HG03175 (cell line): Measurements from ENCODE around the gene C5orf34.
"Not testable (repeated sequence)": the region's sequence is repeated elsewhere in the genome, so short reads cannot be mapped to it uniquely, and the experiment has no call there.

Experiments used
- ATAC-seq: cut with Tn5 transposase; IDR thresholded peaks from one replicate; pipeline ENCODE4 v1.9.1; 2021; ENCODE audit warnings: mild to moderate bottlenecking, moderate library complexity; ENCODE audit not compliant: unreplicated experiment

Gene C5orf34, protein sequence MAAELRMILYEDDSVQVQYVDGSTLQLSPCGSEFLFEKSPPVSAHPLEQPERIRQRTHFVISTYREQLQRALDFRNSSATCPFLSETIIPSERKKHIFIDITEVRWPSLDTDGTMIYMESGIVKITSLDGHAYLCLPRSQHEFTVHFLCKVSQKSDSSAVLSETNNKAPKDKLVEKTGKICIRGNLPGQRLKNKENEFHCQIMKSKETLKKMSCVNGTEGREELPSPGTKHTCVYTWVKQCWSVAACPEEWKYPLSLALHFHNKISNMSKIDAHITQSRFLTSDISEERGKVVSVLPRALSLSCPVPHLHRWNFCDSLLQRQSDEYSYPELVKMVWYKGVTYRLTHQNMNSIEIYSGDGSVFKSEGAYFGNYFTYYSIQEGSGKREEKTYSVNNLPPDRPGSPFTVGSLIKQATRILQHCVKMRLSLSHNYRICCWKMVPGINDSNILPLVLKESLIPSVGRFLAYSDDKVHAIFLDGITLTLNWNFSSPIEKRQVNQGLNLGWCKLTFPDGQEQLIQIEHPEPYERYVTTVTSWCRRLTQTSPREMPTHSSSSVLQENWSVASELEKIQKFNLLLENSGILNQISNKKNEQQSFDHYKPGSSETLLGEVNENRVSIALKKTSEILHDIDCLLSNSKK

GRCh38 chr5:43514816-43515677 lies at the start of gene C5orf34:
C5orf34 (minus strand) TSS chr5:43515148; CDS start chr5:43509339, 5,809 bp downstream.
- ATAC-seq = peak; percentile 98

DNA sequence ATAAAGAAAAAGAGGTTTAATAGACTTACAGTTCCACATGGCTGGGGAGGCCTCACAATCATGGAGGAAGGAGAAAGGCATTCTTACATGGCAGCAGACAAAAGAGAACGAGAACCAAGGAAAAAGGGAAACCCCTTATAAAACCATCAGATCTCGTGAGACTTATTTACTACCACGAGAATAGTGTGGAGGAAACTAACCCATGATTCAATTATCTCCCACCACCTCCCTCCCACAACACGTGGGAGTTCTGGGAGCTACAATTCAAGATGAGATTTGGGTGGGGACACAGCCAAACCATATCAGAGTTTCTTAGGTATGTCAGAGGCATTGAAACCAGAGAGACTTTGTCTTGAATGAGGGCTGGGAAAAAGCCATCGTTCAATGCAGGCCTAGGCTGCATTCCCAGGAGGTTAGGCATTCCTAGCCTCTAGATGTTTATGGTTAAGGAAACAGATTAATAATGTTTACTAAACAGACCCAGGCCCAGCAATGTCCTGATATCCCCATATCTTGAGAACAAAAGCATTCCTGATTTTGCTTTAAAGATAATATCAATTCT lies 49.4 kb upstream of the C5orf34 start:
- no peak for ATAC-seq

DNA sequence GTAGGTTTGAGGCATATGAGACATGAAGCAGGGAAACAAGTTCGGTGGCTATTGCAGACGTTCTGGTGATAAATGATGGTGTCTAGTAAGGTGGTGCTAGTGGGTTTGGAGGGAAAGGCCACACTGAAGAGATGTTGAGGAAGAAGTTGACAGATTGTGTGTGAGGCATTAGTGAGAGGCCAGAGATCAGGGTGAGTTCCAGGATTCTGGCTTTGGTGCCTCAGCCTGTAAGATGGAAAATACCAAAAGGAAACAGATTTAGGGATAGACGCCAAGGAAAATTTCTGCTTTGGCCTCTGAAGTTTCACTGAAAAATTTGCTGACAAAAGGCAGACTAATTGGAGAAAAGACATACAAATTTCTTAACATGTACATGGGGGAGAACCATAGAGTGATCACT lies 48.4 kb upstream of the C5orf34 start:
- no peak for ATAC-seq

- no peak for ATAC-seq
Measured at GRCh38 chr5:43561356-43561755, 46.4 kb upstream of the C5orf34 start.

GRCh38 chr5:43560128-43560527 lies 45.2 kb upstream of the C5orf34 start:
- ATAC-seq = no peak

- peak; percentile 75 for ATAC-seq
Measured at GRCh38 chr5:43556857-43557542, 42.1 kb upstream of the C5orf34 start, which contains the start of gene PAIP1. PAIP1 (minus strand) TSS chr5:43557077; CDS start chr5:43556846, 231 bp downstream.

- ATAC-seq = peak; percentile 93
Measured at GRCh38 chr5:43556607-43556856, 41.6 kb upstream of the C5orf34 start.

DNA sequence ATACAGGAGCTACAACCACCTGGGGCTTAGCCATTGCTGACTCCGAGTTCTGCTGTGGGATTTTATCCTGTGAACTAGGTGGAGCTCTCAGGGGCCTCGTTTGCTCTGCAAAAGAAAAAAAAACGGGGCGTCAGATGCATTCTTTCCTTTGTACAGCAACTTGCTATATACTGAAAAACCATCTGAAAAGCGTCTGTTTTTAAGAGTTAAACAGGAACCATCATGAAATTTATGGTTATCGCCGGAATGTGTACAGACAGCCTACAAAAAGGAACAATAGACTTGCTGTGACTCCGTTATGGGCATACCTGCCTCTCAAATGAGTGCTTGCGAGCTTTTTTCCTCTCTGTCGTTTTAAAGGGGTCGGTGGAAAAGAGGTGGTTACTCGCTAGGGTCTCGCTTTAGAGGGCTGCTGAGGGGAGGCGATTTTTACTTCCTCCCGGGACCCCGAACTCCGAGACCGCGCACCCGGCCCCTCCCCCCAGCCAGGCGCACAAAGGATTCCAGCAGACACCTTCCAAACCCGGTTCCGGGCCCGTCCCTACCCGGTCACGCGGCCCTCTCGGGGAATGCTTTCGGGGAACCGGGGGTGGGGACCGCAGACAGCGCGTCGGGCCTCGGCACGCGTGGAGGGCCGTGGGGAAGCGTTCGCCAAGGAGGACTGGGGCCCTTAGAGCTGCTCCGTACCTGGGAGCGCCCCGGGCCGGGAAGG lies 41.1 kb upstream of the C5orf34 start:
- ATAC-seq = peak; percentile 27

GRCh38 chr5:43554497-43554896 lies 39.5 kb upstream of the C5orf34 start:
- ATAC-seq = no peak

DNA sequence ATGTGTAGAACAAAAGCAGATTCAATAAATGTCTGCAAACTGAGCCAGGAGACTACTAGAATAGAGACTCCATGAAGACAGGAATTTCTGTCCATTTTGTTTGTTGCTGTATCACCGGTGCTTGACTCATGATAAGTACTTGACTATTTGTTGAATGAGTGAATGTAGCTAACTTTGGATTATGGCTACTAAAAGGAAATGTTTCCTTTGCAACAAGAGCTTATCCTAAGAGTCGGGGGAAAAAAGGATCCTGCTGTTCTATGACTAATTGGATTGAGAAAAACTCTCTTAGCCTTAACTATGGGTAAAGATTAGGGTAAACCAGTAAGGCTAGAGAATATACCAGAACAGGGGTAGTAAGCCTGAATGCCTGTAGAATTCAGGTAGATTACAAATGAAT lies 38.4 kb upstream of the C5orf34 start:
- ATAC-seq = no peak

GRCh38 chr5:43551731-43552130 lies 36.8 kb upstream of the C5orf34 start:
- ATAC-seq = no peak

DNA sequence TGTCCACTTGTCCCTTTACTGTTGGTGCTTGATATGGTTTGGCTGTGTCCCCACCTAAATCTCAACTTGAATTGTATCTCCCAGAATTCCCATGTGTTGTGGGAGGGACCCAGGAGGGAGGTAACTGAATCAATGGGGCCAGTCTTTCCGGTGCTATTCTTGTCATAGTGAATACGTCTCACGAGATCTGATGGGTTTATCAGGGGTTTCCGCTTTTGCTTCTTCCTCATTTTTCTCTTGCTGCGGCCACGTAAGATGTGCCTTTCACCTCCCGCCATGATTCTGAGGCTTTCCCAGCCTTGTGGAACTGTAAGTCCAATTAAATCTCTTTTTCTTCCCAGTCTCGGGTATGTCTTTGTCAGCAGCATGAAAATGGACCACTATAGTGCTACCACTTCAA lies 34.3 kb upstream of the C5orf34 start:
- ATAC-seq = not testable (repeated sequence)

- ATAC-seq = no peak
Measured at GRCh38 chr5:43548358-43548757, 33.4 kb upstream of the C5orf34 start.

DNA sequence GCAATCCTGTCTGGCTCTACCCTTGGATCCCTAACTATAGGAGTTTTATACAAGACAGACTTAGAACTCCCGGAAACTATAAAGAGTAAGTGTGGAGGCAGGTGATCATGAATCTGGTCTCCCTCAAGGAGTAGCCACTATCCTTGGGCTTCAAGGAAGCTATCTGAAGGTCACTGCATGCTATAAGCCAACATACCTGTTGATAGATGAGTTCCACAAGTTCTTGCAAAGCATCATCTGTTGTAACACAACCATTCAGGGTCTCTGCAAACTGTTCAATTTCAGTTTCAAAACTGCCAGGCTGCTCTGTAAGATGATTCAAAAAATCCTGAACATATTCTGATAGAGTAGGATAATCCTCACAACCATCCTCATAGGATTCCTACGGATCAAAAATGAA lies 32.6 kb upstream of the C5orf34 start:
- ATAC-seq = no peak

GRCh38 chr5:43543434-43543833 lies 28.5 kb upstream of the C5orf34 start:
- no peak for ATAC-seq

DNA sequence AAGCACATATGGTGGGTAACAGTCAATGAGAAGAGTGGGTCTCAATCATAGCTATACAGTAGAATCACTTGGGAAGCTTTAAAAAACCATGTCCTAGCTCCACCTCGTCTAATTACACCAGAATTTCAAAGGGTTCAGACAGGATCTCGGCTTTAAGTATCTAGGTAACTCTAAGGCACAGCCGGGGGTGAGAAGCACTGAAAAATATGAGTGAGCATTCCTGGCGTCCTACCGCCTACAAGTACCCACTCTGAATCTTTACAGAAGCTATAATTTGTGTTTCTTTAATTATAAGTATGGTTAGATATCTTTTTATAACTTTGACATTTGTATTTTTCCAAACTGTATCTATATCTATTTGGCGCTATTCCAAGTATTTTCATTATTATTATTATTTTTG lies 25.8 kb upstream of the C5orf34 start:
- no peak for ATAC-seq

DNA sequence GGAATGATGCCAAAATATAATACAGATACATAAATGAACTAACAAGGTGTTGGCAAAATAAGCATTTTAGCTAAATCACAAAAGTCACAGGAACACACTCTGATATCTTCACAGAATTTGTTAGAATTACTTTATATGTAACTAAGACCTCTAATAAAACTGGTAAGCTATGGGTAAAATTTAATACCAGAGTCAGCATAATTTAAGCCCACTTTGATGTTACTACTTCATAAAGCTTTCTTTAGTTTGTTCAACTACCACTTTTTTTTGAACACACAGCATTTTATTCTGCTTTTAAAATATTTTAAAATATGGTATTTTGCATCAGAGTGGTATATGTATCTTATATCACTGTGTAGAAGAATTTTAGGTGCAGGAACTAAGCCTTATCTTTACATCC lies 22.0 kb upstream of the C5orf34 start:
- no peak for ATAC-seq

- ATAC-seq = no peak
Measured at GRCh38 chr5:43533646-43534045, 18.7 kb upstream of the C5orf34 start.

DNA sequence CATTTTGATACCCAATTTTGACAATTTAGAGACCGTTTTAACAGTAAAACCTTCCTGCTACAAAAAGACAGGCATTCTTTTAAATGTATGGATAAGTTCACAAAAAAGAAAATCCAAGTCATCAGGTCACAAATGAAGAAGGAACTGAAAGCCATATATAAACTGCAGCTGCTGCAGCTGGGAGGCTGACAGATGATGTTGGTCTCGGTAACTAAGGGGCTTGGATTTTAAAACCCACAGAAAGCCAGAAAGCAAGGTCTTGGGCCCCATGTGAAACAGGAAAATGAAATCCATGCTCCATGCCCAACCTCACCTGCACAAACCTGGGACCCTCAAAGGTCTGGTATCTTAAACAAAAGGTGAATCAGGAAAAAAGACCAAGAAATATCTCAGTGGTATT lies 15.7 kb upstream of the C5orf34 start:
- ATAC-seq = no peak

- ATAC-seq = no peak
Measured at GRCh38 chr5:43523662-43524072, 8.7 kb upstream of the C5orf34 start.
